Measurements from ENCODE around the gene TMEM86B.

TMEM86B gene

DNA sequence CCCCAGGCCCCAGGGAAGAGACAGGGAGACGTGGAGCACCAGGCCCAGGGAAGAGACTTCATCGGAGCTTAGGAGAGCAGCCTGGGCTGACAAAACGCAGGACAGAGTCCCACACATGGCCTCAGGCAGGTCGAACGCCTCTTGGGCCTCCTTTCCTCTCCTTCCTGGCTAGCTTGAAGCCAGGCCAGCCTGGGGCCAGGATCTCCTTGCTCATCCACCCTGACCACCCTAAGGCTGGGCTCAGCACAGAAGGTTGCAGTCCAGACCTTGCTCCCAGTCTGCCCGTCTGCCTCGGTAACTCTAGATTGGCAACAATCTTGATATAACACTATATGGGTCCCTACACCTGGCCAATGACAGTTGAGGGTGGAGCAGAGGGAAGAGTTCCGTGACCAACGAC, 20.1 kb upstream of the TMEM86B start:
- H3K27ac ChIP-seq (ENCODE audit: low read depth, low read length, poor library complexity, severe bottlenecking): no peak overlapping the region
- peaks cover 62% of the 10 kb centered on the region for H3K79me2 ChIP-seq (ENCODE audit: insufficient read depth, low read length)
- no peak overlapping the region for H2AFZ ChIP-seq (ENCODE audit: low read length)
- H3F3A ChIP-seq (ENCODE audit: insufficient read depth, low read length): no peaks in the 10 kb centered on the region
- TF ChIP-seq, protein P1, sequence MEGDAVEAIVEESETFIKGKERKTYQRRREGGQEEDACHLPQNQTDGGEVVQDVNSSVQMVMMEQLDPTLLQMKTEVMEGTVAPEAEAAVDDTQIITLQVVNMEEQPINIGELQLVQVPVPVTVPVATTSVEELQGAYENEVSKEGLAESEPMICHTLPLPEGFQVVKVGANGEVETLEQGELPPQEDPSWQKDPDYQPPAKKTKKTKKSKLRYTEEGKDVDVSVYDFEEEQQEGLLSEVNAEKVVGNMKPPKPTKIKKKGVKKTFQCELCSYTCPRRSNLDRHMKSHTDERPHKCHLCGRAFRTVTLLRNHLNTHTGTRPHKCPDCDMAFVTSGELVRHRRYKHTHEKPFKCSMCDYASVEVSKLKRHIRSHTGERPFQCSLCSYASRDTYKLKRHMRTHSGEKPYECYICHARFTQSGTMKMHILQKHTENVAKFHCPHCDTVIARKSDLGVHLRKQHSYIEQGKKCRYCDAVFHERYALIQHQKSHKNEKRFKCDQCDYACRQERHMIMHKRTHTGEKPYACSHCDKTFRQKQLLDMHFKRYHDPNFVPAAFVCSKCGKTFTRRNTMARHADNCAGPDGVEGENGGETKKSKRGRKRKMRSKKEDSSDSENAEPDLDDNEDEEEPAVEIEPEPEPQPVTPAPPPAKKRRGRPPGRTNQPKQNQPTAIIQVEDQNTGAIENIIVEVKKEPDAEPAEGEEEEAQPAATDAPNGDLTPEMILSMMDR (IDR thresholded peaks at IDR 0.05; ENCODE audit: low read length): no peak
- no peak for TF ChIP-seq EZH2 (IDR thresholded peaks at IDR 0.05; ENCODE audit: borderline replicate concordance, low read length)
- no peak overlapping the region; the same call in 1 of the 2 replicates for H3K4me2 ChIP-seq (ENCODE audit: low read length)
- peaks cover 38% of the 10 kb centered on the region for H3K4me1 ChIP-seq (ENCODE audit: insufficient read depth, low read length, severe bottlenecking)
- no peaks in the 10 kb centered on the region for H3K27me3 ChIP-seq (ENCODE audit: insufficient read depth, low read length)
- no peak overlapping the region for H3K4me3 ChIP-seq (ENCODE audit: low read depth, low read length, poor library complexity, severe bottlenecking)
- H3K36me3 ChIP-seq (ENCODE audit: insufficient read depth, low read length): peaks cover 93% of the 10 kb centered on the region
- no peaks in the 10 kb centered on the region for H3K9me2 ChIP-seq (ENCODE audit: low read depth, low read length)
- H3K9ac ChIP-seq (ENCODE audit: low read length): no peak overlapping the region
- H3K9me3 ChIP-seq (ENCODE audit: low read length): no peaks in the 10 kb centered on the region
- no peaks in the 10 kb centered on the region for H4K20me1 ChIP-seq (ENCODE audit: insufficient read depth, low read length)

GRCh38 chr19:55248166-55248675, 19.7 kb upstream of the TMEM86B start:
- no peaks in the 10 kb centered on the region for H3K9me2 ChIP-seq (ENCODE audit: low read depth, low read length)
- no peaks in the 10 kb centered on the region for H3K27me3 ChIP-seq (ENCODE audit: insufficient read depth, low read length)
- H4K20me1 ChIP-seq (ENCODE audit: insufficient read depth, low read length): no peaks in the 10 kb centered on the region
- peaks cover 33% of the 10 kb centered on the region for H3K4me1 ChIP-seq (ENCODE audit: insufficient read depth, low read length, severe bottlenecking)
- H3K36me3 ChIP-seq (ENCODE audit: insufficient read depth, low read length): peaks cover 97% of the 10 kb centered on the region
- peaks cover 57% of the 10 kb centered on the region for H3K79me2 ChIP-seq (ENCODE audit: insufficient read depth, low read length)
- H3K4me3 ChIP-seq (ENCODE audit: low read depth, low read length, poor library complexity, severe bottlenecking): no peak overlapping the region
- no peak overlapping the region for H3K9ac ChIP-seq (ENCODE audit: low read length)
- H3K27ac ChIP-seq (ENCODE audit: low read depth, low read length, poor library complexity, severe bottlenecking): no peak overlapping the region
- H2AFZ ChIP-seq (ENCODE audit: low read length): no peak overlapping the region
- TF ChIP-seq, protein P1 (IDR thresholded peaks at IDR 0.05; ENCODE audit: low read length): no peak
- no peaks in the 10 kb centered on the region for H3K9me3 ChIP-seq (ENCODE audit: low read length)
- no peak overlapping the region; the same call in 1 of the 2 replicates for H3K4me2 ChIP-seq (ENCODE audit: low read length)
- no peaks in the 10 kb centered on the region for H3F3A ChIP-seq (ENCODE audit: insufficient read depth, low read length)

DNA sequence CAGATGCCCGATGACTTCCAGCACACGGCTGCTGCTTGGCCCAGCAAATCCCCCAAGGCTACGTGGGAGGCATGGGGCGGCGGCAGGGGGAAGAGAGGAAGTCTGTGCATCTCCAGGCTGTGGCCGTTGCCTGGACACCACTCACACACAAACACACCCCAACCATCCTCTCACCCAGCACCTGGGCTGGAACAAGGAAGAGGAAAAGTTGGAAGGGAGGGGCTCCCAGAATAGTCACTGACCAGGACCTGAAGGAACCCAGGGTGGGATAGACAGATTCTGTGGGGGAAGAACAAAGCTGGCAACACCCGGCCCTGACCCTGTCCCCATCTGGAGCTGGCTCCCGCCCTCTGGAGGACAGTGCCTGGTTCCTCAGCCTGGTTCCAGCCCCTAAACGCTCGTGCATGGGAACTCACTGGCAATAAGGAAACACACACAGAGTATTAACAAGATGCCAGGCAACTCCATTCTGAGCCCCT, 19.1 kb upstream of the TMEM86B start:
- no peaks in the 10 kb centered on the region for H3F3A ChIP-seq (ENCODE audit: insufficient read depth, low read length)
- TF ChIP-seq EZH2 (IDR thresholded peaks at IDR 0.05; ENCODE audit: borderline replicate concordance, low read length): no peak
- TF ChIP-seq, protein P1 (IDR thresholded peaks at IDR 0.05; ENCODE audit: low read length): no peak
- H3K9ac ChIP-seq (ENCODE audit: low read length): no peak overlapping the region
- H3K4me1 ChIP-seq (ENCODE audit: insufficient read depth, low read length, severe bottlenecking): peaks cover 27% of the 10 kb centered on the region
- no peaks in the 10 kb centered on the region for H3K9me3 ChIP-seq (ENCODE audit: low read length)
- H3K4me3 ChIP-seq (ENCODE audit: low read depth, low read length, poor library complexity, severe bottlenecking): no peak overlapping the region
- H3K79me2 ChIP-seq (ENCODE audit: insufficient read depth, low read length): peaks cover 51% of the 10 kb centered on the region
- H3K9me2 ChIP-seq (ENCODE audit: low read depth, low read length): no peaks in the 10 kb centered on the region
- no peak overlapping the region for H2AFZ ChIP-seq (ENCODE audit: low read length)
- no peaks in the 10 kb centered on the region for H4K20me1 ChIP-seq (ENCODE audit: insufficient read depth, low read length)
- H3K27me3 ChIP-seq (ENCODE audit: insufficient read depth, low read length): no peaks in the 10 kb centered on the region
- peaks cover 97% of the 10 kb centered on the region for H3K36me3 ChIP-seq (ENCODE audit: insufficient read depth, low read length)
- H3K4me2 ChIP-seq (ENCODE audit: low read length): no peak overlapping the region
- no peak overlapping the region for H3K27ac ChIP-seq (ENCODE audit: low read depth, low read length, poor library complexity, severe bottlenecking)
